Body of pancreas (tissue), 4 donors: ENCODE measurements around the gene LRPPRC.

Source experiments
- POLR2A ChIP-seq, 3 donors: fragments of 450-650 bp; IDR thresholded peaks; one replicate each; pipeline ENCODE4 v1.6.1; 2016; ENCODE audit warnings: antibody characterized with exemption in 3 of 3, mild to moderate bottlenecking in 2 of 3
- TF ChIP-seq, protein P1 (sequence below), 7 experiments: fragments of 450-650 bp in 4 of 7; fragments of 200-600 bp in 3 of 7; sonication (generic) in 3 of 7; IDR thresholded peaks; one replicate each; pipeline ENCODE4 v1.5.1; 2016 to 2019; ENCODE audit warnings: antibody characterized with exemption in 7 of 7

GRCh38 chr2:44037221-44037620 is 41.4 kb upstream of the LRPPRC start:
- TF ChIP-seq, protein P1, sequence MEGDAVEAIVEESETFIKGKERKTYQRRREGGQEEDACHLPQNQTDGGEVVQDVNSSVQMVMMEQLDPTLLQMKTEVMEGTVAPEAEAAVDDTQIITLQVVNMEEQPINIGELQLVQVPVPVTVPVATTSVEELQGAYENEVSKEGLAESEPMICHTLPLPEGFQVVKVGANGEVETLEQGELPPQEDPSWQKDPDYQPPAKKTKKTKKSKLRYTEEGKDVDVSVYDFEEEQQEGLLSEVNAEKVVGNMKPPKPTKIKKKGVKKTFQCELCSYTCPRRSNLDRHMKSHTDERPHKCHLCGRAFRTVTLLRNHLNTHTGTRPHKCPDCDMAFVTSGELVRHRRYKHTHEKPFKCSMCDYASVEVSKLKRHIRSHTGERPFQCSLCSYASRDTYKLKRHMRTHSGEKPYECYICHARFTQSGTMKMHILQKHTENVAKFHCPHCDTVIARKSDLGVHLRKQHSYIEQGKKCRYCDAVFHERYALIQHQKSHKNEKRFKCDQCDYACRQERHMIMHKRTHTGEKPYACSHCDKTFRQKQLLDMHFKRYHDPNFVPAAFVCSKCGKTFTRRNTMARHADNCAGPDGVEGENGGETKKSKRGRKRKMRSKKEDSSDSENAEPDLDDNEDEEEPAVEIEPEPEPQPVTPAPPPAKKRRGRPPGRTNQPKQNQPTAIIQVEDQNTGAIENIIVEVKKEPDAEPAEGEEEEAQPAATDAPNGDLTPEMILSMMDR (IDR thresholded peaks at IDR 0.05), result no peak
- TF ChIP-seq POLR2A (IDR thresholded peaks at IDR 0.05), result no peak
